Esophagus squamous epithelium (tissue), 4 donors: ENCODE measurements around the gene HBA1.

Experiments used
- CTCF ChIP-seq, 6 experiments: fragments of 450-650 bp in 4 of 6; fragments of 200-600 bp in 2 of 6; sonication (generic) in 2 of 6; IDR thresholded peaks; one replicate each; pipeline ENCODE4 v1.5.1; 2016 to 2019; ENCODE audit warnings: antibody characterized with exemption in 6 of 6, mild to moderate bottlenecking in 4 of 6, moderate library complexity in 4 of 6
- POLR2A ChIP-seq, 4 donors: fragments of 450-650 bp; IDR thresholded peaks; one replicate each; pipeline ENCODE4 v1.6.1; 2017; ENCODE audit warnings: antibody characterized with exemption in 4 of 4, mild to moderate bottlenecking in 4 of 4, moderate library complexity in 3 of 4

- no peak for TF ChIP-seq CTCF (IDR thresholded peaks at IDR 0.05)
- TF ChIP-seq POLR2A (IDR thresholded peaks at IDR 0.05), result no peak
These were observed 8.7 kb downstream of the HBA1 start for GRCh38 chr16:185213-185612.
